Measurements from ENCODE around the gene IL32.

The IL32 gene

DNA sequence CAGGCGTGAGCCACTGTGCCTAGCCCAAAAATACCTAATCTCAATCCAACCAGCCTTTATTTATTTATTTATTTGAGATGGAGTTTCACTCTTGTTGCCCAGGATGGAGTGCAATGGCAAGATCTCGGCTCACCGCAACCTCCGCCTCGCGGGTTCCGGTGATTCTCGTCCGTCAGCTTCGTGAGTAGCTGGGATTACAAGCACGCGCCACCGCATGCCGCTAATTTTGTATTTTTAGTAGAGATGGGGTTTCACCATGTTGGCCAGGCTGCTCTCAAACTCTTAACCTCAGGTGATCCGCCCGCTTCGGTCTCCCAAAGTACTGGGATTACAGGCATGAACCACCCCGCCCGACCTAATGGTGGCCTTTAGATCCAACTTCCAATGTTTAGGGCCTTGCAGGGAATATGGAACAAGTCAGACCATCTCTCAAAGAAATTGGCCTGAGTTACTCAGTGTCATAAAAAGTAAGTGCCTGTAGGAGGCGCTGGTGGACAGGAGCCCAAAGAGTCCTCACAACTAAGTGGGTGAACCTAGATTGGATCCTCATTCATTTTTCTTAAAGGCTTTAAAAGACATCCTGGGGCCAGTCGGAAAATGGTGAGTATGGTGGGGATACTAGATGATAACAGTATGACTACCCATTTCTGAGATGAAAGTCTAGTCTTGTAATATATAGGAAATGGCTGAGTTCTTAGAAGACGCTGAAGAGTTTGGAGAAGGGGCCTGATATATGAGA, 29.0 kb downstream of the IL32 start:
- peak; percentile 72 for DNase-seq

- peak; percentile 84 for DNase-seq
These were observed 30.4 kb downstream of the IL32 start for GRCh38 chr16:3095869-3096268.

- DNase-seq, result no peak
These were observed 30.9 kb downstream of the IL32 start for GRCh38 chr16:3096362-3096761.

- DNase-seq, result no peak
These were observed 31.8 kb downstream of the IL32 start for GRCh38 chr16:3097266-3097665.

- no peak for DNase-seq
These were observed 33.3 kb downstream of the IL32 start, which contains the start of gene ZSCAN10 for GRCh38 chr16:3098459-3099394. ZSCAN10 (minus strand) TSS chr16:3099294; CDS start chr16:3092937, 6,357 bp downstream.

DNA sequence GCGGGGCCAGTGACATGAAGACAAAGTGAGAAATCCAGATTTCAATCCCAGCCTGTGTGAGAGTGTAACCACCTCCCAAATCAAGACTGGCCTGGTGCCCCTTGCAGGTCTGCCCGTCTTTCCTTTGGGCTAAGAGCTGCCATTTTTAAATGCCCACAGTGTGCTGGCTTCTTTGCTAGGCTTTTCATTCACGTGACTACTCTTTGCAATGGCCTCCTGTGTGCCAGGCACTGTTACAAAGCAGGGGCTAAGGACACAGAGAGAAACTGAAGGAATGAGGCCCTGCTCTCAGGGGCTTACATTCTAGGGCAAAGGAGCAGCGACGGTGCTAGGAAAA, 33.9 kb downstream of the IL32 start:
- no peak for DNase-seq

DNA sequence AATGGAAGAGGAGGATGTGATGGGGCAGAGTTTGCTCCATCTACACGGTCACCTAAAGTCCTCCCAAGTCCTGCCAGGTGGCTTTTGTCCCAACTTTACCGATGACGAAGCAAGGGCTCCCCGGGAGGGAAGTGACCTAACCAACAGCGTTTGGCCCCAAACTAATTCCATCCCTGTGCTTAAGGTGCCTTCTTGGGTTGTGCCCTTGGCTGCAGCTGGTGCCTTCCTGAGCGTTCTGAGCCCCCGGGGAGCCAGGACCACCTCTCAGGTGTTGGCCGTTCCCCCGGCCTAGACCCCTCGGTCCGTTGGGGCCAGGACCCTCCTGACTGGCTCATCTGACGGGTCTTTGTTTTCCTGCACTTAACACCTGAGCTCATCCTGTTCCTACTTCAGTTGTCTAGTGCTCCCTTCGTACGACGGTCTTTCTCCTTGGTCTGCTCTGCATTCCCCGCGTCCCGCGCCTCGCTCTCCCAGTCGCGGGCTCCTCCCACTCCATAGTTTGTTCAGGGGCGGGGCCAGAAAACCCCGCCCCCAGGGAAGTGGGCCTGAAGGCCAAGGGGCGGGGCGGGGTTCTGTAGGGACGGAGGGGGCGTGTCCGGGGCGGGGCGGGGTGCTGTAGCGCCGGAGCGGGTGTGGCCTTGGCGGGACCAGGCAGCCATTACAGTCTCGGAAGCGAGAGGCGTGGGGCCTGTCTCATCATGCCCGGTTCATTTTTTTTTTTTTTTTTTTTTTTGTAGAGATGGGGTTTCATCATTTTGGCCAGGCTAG, 34.5 kb downstream of the IL32 start:
- peak; percentile 96 for DNase-seq

DNA sequence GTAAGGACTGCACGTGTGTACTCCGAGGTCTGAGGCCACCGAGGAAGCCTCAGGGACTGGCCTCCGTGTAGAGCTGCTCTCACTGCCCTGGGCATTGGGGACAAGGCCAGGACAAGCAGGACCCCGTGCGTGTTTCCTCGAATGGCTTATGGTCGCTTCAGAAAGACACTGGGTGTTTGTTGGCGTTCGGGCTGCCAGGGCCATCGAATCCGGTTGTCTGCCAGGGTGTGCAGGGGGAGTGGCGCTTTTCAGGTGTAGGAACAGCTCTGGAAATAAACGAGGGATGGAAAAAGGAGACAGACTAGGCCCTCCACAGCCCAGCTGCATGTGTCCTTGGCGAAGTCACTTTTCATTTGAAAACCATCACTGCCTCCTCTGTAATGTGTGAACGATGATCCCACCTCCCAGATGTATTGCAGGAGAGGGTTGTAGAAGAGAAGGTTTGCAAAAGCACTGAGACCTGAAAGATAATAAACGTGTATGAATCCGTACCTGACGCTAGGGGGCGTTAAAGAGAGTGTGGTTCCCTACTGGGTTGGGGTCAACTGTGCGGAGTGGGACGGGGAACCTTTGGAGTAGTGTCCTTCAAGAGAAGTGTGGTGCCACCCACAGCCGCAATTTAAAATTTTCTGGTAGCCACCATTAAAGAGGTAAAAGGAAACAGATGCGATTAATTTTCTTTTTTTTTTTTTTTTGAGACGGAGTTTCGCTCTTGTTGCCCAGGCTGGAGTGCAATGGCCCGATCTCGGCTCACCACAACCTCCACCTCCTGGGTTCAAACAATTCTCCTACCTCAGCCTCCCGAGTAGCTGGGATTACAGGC, 35.8 kb downstream of the IL32 start:
- DNase-seq, result peak; percentile 82

DNA sequence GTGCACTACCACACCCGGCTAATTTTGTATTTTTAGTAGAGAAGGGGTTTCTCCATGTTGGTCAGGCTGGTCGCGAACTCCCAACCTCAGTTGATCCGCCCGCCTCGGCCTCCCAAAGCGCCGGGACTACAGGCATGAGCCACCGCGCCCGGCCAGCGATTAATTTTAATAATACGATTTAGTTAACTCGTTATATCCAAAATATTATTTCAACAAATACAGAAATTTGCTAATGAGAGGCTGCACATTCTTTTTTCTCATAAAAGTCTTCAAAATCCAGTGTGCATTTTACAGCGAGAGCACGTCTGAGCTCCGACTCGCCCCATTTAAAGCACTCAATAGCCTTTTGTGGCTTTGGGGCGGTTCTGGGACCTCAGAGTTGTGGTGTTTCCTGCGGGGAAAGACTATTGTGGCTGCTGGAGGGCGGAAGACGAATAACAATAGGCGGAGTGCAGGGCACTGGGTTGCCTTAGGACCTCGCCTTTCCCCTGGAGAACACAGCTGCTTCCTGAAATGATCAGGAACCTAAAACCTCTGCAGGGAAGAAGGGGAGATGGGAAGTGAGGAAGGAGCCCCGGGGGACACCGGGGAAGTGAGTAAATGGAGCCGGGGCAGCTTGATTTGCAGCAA, 36.5 kb downstream of the IL32 start:
- peak; percentile 57 for DNase-seq

DNA sequence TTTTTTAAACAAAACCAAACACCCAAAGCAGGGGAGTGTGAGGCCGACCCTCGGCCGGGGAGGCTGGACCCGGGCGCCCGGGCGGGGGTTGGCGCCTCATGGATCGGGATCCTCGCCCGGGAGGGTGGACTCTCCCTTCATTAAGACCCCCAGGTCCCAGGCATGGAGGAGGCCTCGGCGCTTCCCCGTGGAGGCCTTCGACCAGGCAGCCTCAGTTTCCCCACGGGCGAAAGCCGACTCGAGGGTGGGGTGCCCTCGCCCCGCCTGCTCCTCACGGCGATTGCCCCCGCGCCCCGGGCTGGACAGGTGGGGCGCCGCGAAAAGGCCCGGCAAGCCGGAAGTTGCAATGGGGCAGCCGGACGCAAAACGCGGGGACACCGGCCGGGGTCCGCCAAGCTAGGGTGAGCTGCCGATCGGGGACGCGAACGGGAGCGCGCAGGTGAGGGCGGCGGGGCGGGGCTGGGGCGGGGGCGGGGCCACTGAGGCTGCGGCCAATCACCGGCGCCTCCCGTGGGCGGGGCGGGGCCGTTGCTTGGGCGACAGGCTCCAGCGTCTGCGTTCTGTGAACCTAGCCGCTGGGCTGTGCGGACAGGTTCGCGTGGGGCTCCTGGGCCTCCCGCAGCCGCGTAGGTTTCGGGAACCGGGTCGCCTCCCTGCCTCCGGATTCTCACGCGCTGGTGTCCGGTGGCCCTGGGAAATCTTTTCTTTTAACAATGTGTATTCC, 40.9 kb downstream of the IL32 start:
- DNase-seq, result peak; percentile 96

DNA sequence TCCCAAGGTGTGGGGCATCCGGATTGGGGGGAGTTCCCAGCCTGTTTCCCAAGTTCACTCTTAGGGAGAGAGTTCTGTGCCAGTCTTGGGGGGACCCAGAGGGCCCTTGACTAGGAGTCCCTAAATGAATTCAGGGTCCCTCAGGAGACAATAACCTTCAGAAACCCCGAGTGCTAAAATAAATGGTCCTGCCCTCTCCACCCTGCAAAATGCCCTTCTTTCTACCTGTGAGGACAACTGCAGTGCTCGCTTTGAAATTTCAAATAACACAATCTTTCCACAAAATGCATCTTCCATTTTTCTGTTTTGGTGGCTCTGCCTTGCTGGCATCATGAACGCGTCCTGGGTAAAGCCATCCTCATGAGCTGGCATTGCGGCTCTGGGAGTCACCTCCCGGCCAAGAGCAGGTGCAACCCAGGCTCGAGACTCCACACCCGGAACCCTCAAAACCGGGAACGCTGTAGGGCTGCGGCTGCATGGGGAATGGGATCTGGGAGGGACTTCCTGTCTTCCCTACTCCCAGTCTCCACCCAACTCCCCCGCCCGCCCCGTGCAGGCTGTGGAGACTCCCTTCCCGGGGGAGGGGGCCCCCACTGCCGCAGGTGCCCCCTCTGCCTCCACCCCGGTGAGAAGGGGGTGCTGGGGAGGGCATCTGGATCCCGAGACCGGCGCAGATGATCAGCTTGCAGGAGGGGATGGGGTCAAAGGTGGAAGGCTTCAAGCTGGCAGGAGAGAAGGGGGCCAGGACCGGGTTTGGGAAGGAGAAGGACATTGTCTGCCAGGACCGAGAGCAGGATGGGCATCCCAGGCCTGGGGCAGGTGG, 46.8 kb downstream of the IL32 start, which contains the start of gene ZNF205:
Gene ZNF205 (plus strand): TSS at position 529 of the 823 bp plus-strand sequence. CDS start 845 bp downstream, outside the sequence.
- DNase-seq, result no peak

GRCh38 chr16:3112881-3113574, 47.6 kb downstream of the IL32 start:
- DNase-seq, result no peak

DNA sequence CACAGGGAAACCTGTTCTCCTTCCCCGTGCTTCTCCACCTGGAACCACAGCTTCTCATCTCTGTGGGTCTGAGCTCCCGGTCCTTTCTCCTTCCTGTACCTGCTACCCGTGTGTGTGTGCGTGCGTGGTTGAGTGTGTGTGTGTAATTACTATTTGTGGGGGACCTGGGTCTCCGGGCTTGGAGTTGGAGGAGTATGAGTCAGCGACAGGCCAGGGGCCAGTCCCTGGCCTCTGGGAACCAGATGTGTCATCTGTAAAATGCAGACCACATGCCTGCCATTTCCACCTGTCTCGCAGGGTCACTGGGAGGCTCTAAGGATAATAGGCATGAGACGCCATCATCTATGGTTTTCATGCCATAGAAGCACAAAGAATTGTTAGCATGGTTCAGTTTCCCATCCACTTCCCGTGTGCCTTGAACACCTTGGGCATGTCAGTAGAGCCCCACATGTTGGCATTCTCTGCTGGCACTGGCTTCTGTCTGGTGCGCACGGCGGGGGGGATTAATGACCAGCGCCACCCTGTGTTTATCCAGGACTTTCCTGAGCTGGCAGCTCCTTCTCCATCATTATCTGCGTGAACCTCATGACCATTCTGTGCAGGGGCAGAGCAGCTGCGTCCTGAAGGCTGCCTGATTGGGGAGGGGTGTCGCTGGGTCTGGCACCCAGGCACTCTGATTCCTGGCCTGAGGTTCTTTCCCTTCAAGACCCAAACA, 48.5 kb downstream of the IL32 start:
- no peak for DNase-seq

GRCh38 chr16:3115003-3115402, 49.6 kb downstream of the IL32 start:
- no peak for DNase-seq

DNA sequence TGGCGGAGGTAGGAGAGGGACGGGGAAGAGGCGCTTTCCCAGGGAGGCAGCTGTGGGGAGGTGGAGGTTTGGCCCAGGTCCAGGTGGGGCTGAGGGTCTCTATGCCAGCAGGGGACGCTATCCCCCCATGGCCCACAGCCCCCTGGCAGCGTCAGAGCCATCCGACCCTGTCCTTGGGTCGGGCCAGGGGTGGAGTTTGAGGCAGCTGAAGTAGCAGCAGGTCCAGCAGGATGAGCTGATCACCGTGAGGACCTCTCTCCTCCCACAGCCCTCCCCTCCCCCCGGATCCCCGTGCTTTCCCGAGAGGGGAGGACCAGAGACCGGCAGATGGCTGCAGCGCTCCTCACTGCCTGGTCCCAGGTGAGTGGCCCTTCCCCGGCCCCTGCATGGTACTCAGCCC, 50.1 kb downstream of the IL32 start:
- DNase-seq, result no peak

DNA sequence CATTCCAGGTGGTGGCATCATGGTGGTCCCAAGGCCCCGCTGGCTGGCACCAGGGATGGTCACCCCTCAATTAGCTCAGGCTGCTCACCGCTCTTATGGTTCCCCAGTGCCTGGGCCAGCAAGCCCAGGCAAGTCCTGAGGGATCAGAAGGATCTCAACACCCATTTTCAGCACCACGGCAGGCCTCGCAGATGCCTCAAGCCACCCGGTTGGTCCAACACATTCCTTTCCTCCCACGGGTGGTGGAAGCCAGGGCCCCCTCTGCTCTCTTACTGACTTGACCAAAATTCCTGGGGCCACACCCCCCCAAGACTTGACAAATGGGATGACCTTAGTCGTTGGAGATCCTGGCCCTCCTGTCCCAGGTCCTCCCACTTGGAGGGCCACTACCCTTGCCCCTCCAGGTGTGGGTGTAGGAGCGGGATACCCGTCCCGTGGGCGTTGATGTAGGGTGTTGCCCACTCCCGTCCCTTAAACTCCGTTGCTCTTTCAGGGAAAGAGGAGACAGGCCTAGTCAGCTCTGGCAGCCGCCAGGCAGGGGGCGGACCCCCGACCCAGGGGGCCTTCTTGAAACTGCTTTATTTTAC, 52.9 kb downstream of the IL32 start:
- no peak for DNase-seq

DNA sequence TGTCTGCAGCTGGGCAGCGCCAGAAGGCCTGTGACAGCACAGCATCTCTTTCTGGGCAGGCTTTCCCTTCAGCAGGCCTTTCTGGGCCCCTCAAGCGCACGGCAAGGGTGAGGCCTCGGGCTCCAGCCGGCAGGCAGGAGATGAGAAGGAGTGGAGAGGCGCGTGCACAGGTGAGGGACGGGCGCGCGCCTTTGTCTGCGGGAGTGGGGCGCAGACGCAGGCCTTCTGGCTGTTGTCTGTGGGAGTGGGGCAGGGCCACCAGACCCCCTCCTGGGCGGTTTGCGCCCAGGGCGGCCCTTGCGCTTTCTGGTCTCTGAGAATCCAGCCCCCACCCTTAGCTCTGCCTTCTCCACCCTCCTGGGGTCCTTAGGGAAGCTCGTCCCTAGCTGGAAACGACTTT, 53.4 kb downstream of the IL32 start:
- DNase-seq, result no peak

Measured in activated CD4-positive, alpha-beta T cell treated with anti-CD3 and anti-CD28 coated beads, Interleukin-10, Interleukin-2, amounts not matched to agents 100 ng/mL and 50 ng/mL, durations not matched to agents 16 hours and 8 hours (primary cell).